Chondrocyte (in vitro differentiated cells): ENCODE results near the gene RAB11FIP4. TPM values are rescaled to one million over a fixed set of nuclear protein-coding genes. Genes with fewer than 3 reads are reported as not detected.
A peak's percentile ranks its signal among the peaks of the same experiment; 100 is the strongest.

Source experiments
- DNase-seq: peaks from one replicate; pipeline ENCODE4 v3.0.0; 2021; ENCODE audit warnings: mixed read lengths, low spot score
- H3K27ac Mint-ChIP-seq: one replicate; pipeline ENCODE4 v1.8.0; 2021; ENCODE audit warnings: mild to moderate bottlenecking, moderate library complexity, mixed read lengths; ENCODE audit not compliant: unreplicated experiment
- H3K27me3 Mint-ChIP-seq: 2 replicates; pipeline ENCODE4 v1.8.0; 2021; ENCODE audit warnings: low read depth, mixed read lengths
- H3K36me3 Mint-ChIP-seq: 2 replicates; pipeline ENCODE4 v1.8.0; 2021; ENCODE audit warnings: low read depth, mixed read lengths
- H3K4me1 Mint-ChIP-seq: 2 replicates; pipeline ENCODE4 v1.8.0; 2021; ENCODE audit warnings: low read depth, mild to moderate bottlenecking, mixed read lengths
- H3K4me3 Mint-ChIP-seq: one replicate; pipeline ENCODE4 v1.8.0; 2021; ENCODE audit warnings: mild to moderate bottlenecking, moderate library complexity, mixed read lengths; ENCODE audit not compliant: unreplicated experiment
- H3K9me3 Mint-ChIP-seq: 2 replicates; pipeline ENCODE4 v1.8.0; 2021; ENCODE audit warnings: low read depth, mixed read lengths
- CTCF ChIP-seq: fragments of 200-600 bp; sonication (generic); IDR thresholded peaks from 2 replicates; pipeline ENCODE4 v1.5.0; 2021; ENCODE audit warnings: antibody characterized with exemption, mild to moderate bottlenecking, moderate library complexity
- total RNA-seq: library from RNA; stranded (reverse); gene quantifications from 3 replicates; pipeline ENCODE4 v1.2.1, GENCODE V29; 2021

RAB11FIP4 gene
- total RNA-seq, 1 donor from 2014 or later, result 0.30 TPM

GRCh38 chr17:31497994-31498826, 106.7 kb downstream of the RAB11FIP4 start:
- DNase-seq, result no peak
- H3K4me3 Mint-ChIP-seq, result no peak overlapping the region
- H3K27me3 Mint-ChIP-seq, result peaks cover 27% of the 10 kb centered on the region
- H3K36me3 Mint-ChIP-seq, result no peaks in the 10 kb centered on the region
- H3K9me3 Mint-ChIP-seq, result no peaks in the 10 kb centered on the region
- no peak for TF ChIP-seq CTCF
- H3K27ac Mint-ChIP-seq, result no peak overlapping the region
- H3K4me1 Mint-ChIP-seq, result peaks cover 15% of the 10 kb centered on the region

- Mint-ChIP-seq H3K9me3 (no peaks in the 10 kb centered on the region), H3K4me3 (no peak overlapping the region), H3K36me3 (no peaks in the 10 kb centered on the region), H3K4me1 (peaks cover 15% of the 10 kb centered on the region), H3K27ac (peak overlapping the region; percentile 15), H3K27me3 (peaks cover 22% of the 10 kb centered on the region)
- no peak for TF ChIP-seq CTCF
- DNase-seq, result no peak
Measured at GRCh38 chr17:31499771-31500554, 108.5 kb downstream of the RAB11FIP4 start.

DNA sequence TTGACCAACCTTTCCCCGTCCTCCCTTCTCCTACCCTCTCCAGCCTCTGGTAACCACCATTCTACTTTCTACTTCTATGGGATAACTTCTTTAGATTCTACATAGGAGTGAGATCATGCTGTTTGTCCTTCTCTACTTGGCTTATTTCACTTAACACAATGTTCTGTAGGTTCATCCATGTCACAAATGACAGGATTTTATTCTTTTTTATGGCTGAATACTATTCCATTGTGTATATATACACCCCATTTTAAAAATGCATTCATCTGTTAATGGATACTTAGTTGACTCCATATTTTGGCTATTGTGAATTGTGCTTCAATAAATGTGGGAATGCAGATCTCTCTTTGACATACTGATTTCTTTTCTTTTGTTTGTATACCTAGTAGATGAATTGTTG, 115.0 kb downstream of the RAB11FIP4 start:
- Mint-ChIP-seq H3K9me3 (no peaks in the 10 kb centered on the region), H3K4me3 (no peak overlapping the region), H3K27ac (no peak overlapping the region), H3K4me1 (peaks cover 5% of the 10 kb centered on the region), H3K27me3 (peaks cover 8% of the 10 kb centered on the region), H3K36me3 (no peaks in the 10 kb centered on the region)
- no peak for DNase-seq
- no peak for TF ChIP-seq CTCF

DNA sequence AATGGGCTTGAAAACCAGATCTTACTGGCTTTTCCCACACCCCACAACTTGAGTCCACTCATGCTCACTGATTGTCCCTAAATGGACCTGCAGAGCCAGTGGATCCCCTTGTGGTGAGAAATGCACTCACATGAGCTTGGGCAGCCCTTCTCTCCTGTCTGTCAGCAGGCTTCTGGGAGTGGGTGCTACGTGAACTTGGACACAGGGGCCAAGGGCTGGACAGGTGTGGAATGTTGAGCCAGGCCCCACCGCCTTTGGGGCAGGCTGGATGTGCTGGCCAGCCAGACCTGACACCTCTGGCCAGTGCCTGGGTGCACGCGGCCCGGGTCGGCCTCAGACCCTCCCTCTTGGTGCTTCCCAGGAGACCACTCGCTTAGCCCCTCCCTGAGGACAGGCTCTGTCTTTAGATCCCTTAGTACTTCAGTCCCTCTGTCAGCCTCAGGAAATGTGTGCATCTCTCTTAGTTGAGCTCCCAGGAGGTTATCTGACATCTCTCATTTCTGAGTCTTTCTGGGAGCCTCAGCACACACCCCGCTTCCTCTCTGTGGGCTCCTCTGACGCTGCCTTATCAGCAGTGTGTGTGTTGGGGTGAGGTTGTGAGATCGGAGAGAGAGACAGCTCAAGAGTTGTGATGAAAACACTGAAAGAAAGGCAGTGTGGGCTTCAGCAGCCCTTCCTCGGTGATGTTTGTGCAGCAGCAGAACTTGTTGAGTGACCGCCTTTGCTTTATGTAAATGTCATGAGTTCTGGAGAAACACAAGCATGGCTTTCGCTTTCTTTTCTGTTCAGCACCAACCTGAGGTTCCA, 117.0 kb downstream of the RAB11FIP4 start:
- TF ChIP-seq CTCF, result peak; percentile 40
- no peak overlapping the region for H3K27ac Mint-ChIP-seq
- no peak for DNase-seq
- no peak overlapping the region for H3K4me3 Mint-ChIP-seq
- no peaks in the 10 kb centered on the region for H3K9me3 Mint-ChIP-seq
- H3K27me3 Mint-ChIP-seq, result peaks cover 7% of the 10 kb centered on the region
- H3K4me1 Mint-ChIP-seq, result peaks cover 5% of the 10 kb centered on the region
- H3K36me3 Mint-ChIP-seq, result no peaks in the 10 kb centered on the region
